ENCODE measurements around the gene ZNF678. TPM values are rescaled to one million over a fixed set of nuclear protein-coding genes. Genes with fewer than 3 reads are reported as not detected.

The ZNF678 gene
- polyA plus RNA-seq, 1 of the 3 experiments (the other 2 are of a cell fraction): 1.3 TPM

DNA sequence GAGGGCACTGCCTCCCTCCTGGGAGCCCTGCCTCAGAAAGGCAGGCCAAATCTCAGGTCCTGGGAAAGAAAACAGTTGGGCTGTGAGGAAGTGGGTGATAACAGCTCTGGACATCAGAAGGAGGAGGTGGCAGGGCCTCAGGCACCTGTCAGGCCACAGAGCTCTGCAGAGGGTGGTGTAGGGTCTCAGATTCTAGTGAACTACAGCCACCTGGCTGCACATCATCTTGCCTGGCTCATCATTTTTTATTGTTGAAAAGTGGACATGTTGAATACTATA, 15.3 kb upstream of the ZNF678 start:
- TF ChIP-seq, protein P1, sequence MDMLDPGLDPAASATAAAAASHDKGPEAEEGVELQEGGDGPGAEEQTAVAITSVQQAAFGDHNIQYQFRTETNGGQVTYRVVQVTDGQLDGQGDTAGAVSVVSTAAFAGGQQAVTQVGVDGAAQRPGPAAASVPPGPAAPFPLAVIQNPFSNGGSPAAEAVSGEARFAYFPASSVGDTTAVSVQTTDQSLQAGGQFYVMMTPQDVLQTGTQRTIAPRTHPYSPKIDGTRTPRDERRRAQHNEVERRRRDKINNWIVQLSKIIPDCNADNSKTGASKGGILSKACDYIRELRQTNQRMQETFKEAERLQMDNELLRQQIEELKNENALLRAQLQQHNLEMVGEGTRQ (IDR thresholded peaks at IDR 0.05; ENCODE audit: borderline replicate concordance, low read depth, low read length): no peak
- no peak for TF ChIP-seq GABPA (IDR thresholded peaks at IDR 0.05; ENCODE audit: low read depth)
- no peak for TF ChIP-seq EP300 (IDR thresholded peaks at IDR 0.05; ENCODE audit: borderline replicate concordance in 1 of 2, low read depth in 1 of 2, low read length in 1 of 2)
- no peak for TF ChIP-seq FOSL2 (IDR thresholded peaks at IDR 0.05; ENCODE audit: borderline replicate concordance, low read depth)
- TF ChIP-seq MEF2A (IDR thresholded peaks at IDR 0.05; ENCODE audit: borderline replicate concordance, low read depth): no peak
- TF ChIP-seq GATA2 (CRISPR knock-in tag; IDR thresholded peaks at IDR 0.05): no peak
- TF ChIP-seq YY1 (IDR thresholded peaks at IDR 0.05; ENCODE audit: low read depth): no peak
- DNase-seq: no peak
- Histone ChIP-seq H3K4me2 (no peak overlapping the region), H3K9me3 (0 out of 2 replicates have a peak, but pooled peaks cover 3% of the 10 kb centered on the region), H3F3A (replicated peaks; ENCODE audit: insufficient read depth) (no peaks in the 10 kb centered on the region), H4K20me1 (ENCODE audit: insufficient read depth) (no peaks in the 10 kb centered on the region), H3K27ac (ENCODE audit: low read depth in 2 of 2, low read length in 1 of 2) (no peak overlapping the region), H3K36me3 (replicated peaks in 1 of 2; ENCODE audit: control insufficient read depth in 1 of 2, insufficient read depth in 2 of 2, low read length in 1 of 2) (no peaks in the 10 kb centered on the region), H3K9ac (no peak overlapping the region), H3K27me3 (ENCODE audit: insufficient read depth) (no peaks in the 10 kb centered on the region), H3K9me2 (no peaks in the 10 kb centered on the region), H2AFZ (ENCODE audit: low read depth) (no peak overlapping the region), H3K79me2 (ENCODE audit: insufficient read depth) (no peaks in the 10 kb centered on the region), H3K4me3 (ENCODE audit: low read depth in 2 of 2, low read length in 1 of 2) (no peak overlapping the region), H3K4me1 (ENCODE audit: control insufficient read depth in 1 of 2, insufficient read depth in 2 of 2, low read depth in 1 of 2, low read length in 1 of 2) (peaks cover 0 to 2% of the 10 kb centered on the region in 2 experiments; a peak in 2 of 4 replicates)
- POLR2A ChIA-PET: no interaction called here
- CTCF ChIA-PET: interaction anchor here (1.1 kb wide), 1 partner anchor 11 kb away, joined by 3 read pairs; no protein-coding TSS in a partner anchor

DNA sequence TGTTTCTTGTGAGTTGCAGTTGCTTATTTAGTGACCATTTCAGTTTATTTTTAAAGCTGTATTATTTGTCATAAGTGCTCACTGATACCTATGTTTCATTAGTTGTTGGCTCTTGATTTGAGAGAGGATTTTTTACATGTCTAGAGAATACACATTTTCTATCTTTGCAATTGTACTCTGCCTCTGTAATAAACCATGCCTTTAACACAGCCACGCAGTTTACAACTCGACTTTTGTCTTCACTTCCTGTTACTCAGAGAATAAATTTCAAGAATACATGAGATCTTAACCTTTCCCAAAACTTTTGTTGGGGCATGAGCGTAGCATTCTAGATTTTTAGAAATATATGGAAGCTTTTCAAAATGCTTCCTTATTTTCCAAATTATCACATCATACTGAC, 14.9 kb upstream of the ZNF678 start:
- no peak for DNase-seq
- ChIA-PET CTCF (interaction anchor here (1.1 kb wide), 1 partner anchor 11 kb away, joined by 3 read pairs; no protein-coding TSS in a partner anchor), POLR2A (no interaction called here)
- H3K9me3 ChIP-seq: 0 out of 2 replicates have a peak, but pooled peaks cover 3% of the 10 kb centered on the region
- no peaks in the 10 kb centered on the region for H3F3A ChIP-seq (replicated peaks; ENCODE audit: insufficient read depth)
- H3K9ac ChIP-seq: no peak overlapping the region
- no peak overlapping the region for H3K4me2 ChIP-seq
- H3K27ac ChIP-seq (ENCODE audit: low read depth in 2 of 2, low read length in 1 of 2): no peak overlapping the region
- no peak overlapping the region for H3K4me3 ChIP-seq (ENCODE audit: low read depth in 2 of 2, low read length in 1 of 2)
- no peaks in the 10 kb centered on the region for H4K20me1 ChIP-seq (ENCODE audit: insufficient read depth)
- no peaks in the 10 kb centered on the region for H3K79me2 ChIP-seq (ENCODE audit: insufficient read depth)
- no peaks in the 10 kb centered on the region for H3K36me3 ChIP-seq (replicated peaks in 1 of 2; ENCODE audit: control insufficient read depth in 1 of 2, insufficient read depth in 2 of 2, low read length in 1 of 2)
- no peak overlapping the region for H2AFZ ChIP-seq (ENCODE audit: low read depth)
- TF ChIP-seq NFIC (IDR thresholded peaks at IDR 0.05; ENCODE audit: borderline replicate concordance): no peak
- TF ChIP-seq, protein P2, sequence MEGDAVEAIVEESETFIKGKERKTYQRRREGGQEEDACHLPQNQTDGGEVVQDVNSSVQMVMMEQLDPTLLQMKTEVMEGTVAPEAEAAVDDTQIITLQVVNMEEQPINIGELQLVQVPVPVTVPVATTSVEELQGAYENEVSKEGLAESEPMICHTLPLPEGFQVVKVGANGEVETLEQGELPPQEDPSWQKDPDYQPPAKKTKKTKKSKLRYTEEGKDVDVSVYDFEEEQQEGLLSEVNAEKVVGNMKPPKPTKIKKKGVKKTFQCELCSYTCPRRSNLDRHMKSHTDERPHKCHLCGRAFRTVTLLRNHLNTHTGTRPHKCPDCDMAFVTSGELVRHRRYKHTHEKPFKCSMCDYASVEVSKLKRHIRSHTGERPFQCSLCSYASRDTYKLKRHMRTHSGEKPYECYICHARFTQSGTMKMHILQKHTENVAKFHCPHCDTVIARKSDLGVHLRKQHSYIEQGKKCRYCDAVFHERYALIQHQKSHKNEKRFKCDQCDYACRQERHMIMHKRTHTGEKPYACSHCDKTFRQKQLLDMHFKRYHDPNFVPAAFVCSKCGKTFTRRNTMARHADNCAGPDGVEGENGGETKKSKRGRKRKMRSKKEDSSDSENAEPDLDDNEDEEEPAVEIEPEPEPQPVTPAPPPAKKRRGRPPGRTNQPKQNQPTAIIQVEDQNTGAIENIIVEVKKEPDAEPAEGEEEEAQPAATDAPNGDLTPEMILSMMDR (IDR thresholded peaks at IDR 0.05): no peak
- TF ChIP-seq MEF2A (IDR thresholded peaks at IDR 0.05; ENCODE audit: borderline replicate concordance, low read depth): no peak
- no peak for TF ChIP-seq FOSL2 (IDR thresholded peaks at IDR 0.05; ENCODE audit: borderline replicate concordance, low read depth)
- TF ChIP-seq, protein P3, sequence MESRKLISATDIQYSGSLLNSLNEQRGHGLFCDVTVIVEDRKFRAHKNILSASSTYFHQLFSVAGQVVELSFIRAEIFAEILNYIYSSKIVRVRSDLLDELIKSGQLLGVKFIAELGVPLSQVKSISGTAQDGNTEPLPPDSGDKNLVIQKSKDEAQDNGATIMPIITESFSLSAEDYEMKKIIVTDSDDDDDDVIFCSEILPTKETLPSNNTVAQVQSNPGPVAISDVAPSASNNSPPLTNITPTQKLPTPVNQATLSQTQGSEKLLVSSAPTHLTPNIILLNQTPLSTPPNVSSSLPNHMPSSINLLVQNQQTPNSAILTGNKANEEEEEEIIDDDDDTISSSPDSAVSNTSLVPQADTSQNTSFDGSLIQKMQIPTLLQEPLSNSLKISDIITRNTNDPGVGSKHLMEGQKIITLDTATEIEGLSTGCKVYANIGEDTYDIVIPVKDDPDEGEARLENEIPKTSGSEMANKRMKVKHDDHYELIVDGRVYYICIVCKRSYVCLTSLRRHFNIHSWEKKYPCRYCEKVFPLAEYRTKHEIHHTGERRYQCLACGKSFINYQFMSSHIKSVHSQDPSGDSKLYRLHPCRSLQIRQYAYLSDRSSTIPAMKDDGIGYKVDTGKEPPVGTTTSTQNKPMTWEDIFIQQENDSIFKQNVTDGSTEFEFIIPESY (IDR thresholded peaks at IDR 0.05; ENCODE audit: borderline replicate concordance, low read depth): no peak
- TF ChIP-seq EP300 (IDR thresholded peaks at IDR 0.05; ENCODE audit: borderline replicate concordance in 1 of 2, low read depth in 1 of 2, low read length in 1 of 2): no peak
- TF ChIP-seq RFX5 (IDR thresholded peaks at IDR 0.05; ENCODE audit: low read length): no peak
- TF ChIP-seq TAF1 (IDR thresholded peaks at IDR 0.05; ENCODE audit: borderline replicate concordance, low read depth, low read length): no peak
- TF ChIP-seq, protein P4, sequence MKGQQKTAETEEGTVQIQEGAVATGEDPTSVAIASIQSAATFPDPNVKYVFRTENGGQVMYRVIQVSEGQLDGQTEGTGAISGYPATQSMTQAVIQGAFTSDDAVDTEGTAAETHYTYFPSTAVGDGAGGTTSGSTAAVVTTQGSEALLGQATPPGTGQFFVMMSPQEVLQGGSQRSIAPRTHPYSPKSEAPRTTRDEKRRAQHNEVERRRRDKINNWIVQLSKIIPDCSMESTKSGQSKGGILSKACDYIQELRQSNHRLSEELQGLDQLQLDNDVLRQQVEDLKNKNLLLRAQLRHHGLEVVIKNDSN (IDR thresholded peaks at IDR 0.05; ENCODE audit: borderline replicate concordance, low read depth): no peak
- no peaks in the 10 kb centered on the region for H3K9me2 ChIP-seq
- no peaks in the 10 kb centered on the region for H3K27me3 ChIP-seq (ENCODE audit: insufficient read depth)
- WGBS (ENCODE audit: low lambda C conversion rate): 35% methylated on average over 3 of the region's 3 CpGs
- H3K4me1 ChIP-seq (ENCODE audit: control insufficient read depth in 1 of 2, insufficient read depth in 2 of 2, low read depth in 1 of 2, low read length in 1 of 2): no peaks in the 10 kb centered on the region

All from SK-N-SH (cell line).